Gastroesophageal sphincter (tissue), 3 donors: Measurements from ENCODE around the gene CDC34.

ENCODE experiments used
- CTCF ChIP-seq, 4 experiments: fragments of 200-600 bp in 2 of 4; fragments of 450-650 bp in 2 of 4; sonication (generic) in 1 of 4; IDR thresholded peaks; one replicate each; pipeline ENCODE4 v1.5.1; 2017 to 2019; ENCODE audit warnings: antibody characterized with exemption in 4 of 4, mild to moderate bottlenecking in 2 of 4, moderate library complexity in 2 of 4
- EP300 ChIP-seq: sonication (generic); formaldehyde crosslinking; IDR thresholded peaks from one replicate; pipeline ENCODE4 v1.6.1; 2017; ENCODE audit warnings: antibody characterized with exemption, mild to moderate bottlenecking
- POLR2A ChIP-seq, 2 donors: fragments of 450-650 bp; IDR thresholded peaks; one replicate each; pipeline ENCODE4 v1.6.1; 2017; ENCODE audit warnings: antibody characterized with exemption in 2 of 2, mild to moderate bottlenecking in 2 of 2, moderate library complexity in 1 of 2
- POLR2AphosphoS5 ChIP-seq: sonication (generic); formaldehyde crosslinking; IDR thresholded peaks from one replicate; pipeline ENCODE4 v1.6.1; 2017; ENCODE audit warnings: antibody characterized with exemption

DNA sequence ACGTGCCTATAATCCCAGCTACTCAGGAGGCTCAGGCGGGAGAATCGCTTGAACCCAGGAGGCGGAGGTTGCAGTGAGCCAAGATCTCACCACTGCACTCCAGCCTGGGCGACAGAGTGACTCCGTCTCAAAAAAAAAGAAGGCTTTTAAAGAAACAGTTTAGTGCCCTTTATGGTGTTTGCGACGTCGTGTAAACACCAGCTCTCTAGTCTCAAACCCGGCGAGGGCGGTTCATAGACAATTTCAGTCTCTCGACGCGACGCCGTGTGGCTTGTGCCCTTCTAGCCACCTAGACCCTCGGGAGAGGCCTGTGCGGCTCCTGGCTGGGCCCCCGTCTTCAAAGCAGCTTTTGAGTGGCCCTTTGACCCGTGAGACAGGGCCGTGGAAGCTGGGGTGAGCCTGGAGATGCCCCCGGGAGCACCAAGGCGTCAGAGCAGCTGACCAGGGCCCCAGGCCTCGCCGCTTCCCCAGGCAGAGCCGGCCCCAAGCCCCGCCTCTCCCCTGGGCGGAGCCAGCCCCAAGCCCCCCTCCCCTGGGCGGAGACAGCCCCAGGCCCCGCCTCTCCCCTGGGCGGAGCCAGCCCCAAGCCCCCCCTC is 40.3 kb upstream of the CDC34 start:
- no peak for TF ChIP-seq CTCF (IDR thresholded peaks at IDR 0.05)
- no peak for TF ChIP-seq EP300
- no peak for TF ChIP-seq POLR2A (IDR thresholded peaks at IDR 0.05)
- no peak for TF ChIP-seq POLR2AphosphoS5
